ENCODE data around the gene TAB2. TPM values are rescaled to one million over a fixed set of nuclear protein-coding genes. Genes with fewer than 3 reads are reported as not detected.

Gene TAB2
- total RNA-seq (2014; rRNA removed; shearing (Covaris generic)), result 13.4 and 13.9 TPM in 2 replicates
- 5.8 and 7.5 TPM in 2 replicates for polyA plus RNA-seq (2014; cell fraction: nucleus; rRNA removed)

- no peak for DNase-seq (ENCODE audit: extremely low read depth, low read depth)
These were observed at the start of gene TAB2 for GRCh38 chr6:149317644-149318571. TAB2 (plus strand) TSS chr6:149317712; CDS start chr6:149369998, 52,286 bp downstream.

GRCh38 chr6:149268146-149268545, 49.4 kb upstream of the TAB2 start:
- no peak for DNase-seq (ENCODE audit: extremely low read depth, low read depth)

DNA sequence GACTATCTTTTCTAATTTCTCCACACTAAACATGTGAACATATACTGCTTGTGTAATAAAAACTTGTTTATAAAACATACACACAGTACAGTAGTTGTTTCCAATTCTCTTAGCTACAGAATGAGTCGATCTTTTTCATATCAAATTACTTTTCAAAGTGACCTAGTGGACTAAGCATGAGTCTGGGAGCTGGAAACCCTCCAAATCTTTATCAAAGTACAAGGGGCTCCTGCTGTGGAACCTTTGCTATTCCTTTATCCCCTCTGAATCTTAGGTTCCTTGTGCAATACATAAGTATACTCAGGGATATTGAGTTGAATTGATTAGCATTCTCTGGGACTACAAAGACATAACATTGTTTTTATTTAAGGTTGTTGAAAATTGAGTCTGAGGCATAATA, 48.7 kb upstream of the TAB2 start:
- no peak for DNase-seq (ENCODE audit: extremely low read depth, low read depth)

- no peak for DNase-seq (ENCODE audit: extremely low read depth, low read depth)
These were observed 46.9 kb upstream of the TAB2 start for GRCh38 chr6:149270616-149271015.

DNA sequence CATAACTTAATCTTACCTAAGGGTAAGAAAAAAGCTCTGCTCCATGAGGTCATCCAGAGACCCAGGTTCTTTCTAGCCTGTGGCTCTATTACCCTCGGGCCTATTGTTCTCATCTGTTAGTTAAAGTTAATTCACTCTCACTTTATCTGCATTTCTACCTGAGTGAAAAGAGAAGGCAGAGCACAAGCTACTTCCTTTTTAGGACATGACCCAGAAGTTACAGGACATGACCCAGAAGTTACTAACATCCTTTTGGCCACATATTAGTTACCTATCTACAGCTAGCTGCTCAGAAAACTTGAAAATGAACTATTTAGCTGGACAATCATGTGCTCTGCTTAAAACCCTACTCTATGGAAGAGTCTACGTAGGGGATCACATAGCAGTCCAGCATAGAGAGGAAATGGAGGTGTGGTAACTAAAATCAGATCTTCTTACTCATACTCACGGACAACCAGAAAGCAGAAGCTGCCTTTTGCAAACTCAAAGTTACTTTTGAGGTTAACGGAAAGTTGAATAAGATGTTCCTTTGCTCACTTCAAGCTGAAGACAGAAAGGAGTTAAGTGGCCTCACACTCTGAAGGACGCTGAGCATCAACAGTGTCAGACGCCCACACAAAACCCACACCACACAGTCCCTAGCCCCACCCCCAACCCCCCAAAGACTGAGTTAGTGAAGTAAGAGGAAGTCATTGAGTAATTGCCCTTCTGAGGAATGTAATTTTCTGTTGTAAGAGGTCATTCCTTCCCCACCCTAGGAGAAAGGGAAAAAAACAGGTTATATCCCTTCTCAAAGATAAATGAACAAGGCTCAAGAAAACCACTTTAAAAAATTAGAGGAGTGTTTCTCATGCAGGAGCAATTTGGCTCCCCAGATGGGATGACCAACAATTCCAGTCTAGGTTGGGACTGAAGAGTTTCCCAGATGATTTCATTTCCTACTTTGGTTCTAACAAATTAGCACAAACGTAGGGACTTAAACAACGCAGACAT, 45.9 kb upstream of the TAB2 start:
- DNase-seq (ENCODE audit: extremely low read depth, low read depth), result no peak

- DNase-seq (ENCODE audit: extremely low read depth, low read depth), result no peak
These were observed 44.2 kb upstream of the TAB2 start for GRCh38 chr6:149273318-149273717.

DNA sequence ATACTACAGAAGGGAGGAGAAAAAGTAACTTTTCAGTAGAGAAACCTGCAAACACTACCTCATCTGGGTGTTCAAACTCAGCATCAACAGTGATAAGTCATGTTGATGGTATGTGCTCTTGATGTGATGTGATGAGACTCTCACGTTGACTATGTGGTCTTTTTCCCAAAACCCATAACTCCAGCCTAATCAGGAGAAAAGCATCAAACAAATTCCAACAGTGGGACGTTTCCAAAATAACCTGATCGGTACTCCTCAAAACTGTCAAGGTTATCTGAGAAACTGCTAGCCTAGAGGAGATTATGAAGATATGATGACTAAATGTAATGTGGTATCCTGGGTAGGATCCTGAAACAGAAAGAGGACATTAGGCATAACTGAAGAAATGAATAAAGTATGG, 41.9 kb upstream of the TAB2 start:
- no peak for DNase-seq (ENCODE audit: extremely low read depth, low read depth)

GRCh38 chr6:149277621-149278020, 39.9 kb upstream of the TAB2 start:
- DNase-seq (ENCODE audit: extremely low read depth, low read depth), result no peak

- DNase-seq (ENCODE audit: extremely low read depth, low read depth), result no peak
These were observed 38.5 kb upstream of the TAB2 start for GRCh38 chr6:149278997-149279396.

GRCh38 chr6:149284904-149285303, 32.6 kb upstream of the TAB2 start:
- DNase-seq (ENCODE audit: extremely low read depth, low read depth), result no peak

GRCh38 chr6:149285626-149286025, 31.9 kb upstream of the TAB2 start:
- DNase-seq (ENCODE audit: extremely low read depth, low read depth), result no peak

- no peak for DNase-seq (ENCODE audit: extremely low read depth, low read depth)
These were observed 30.6 kb upstream of the TAB2 start for GRCh38 chr6:149286905-149287304.

DNA sequence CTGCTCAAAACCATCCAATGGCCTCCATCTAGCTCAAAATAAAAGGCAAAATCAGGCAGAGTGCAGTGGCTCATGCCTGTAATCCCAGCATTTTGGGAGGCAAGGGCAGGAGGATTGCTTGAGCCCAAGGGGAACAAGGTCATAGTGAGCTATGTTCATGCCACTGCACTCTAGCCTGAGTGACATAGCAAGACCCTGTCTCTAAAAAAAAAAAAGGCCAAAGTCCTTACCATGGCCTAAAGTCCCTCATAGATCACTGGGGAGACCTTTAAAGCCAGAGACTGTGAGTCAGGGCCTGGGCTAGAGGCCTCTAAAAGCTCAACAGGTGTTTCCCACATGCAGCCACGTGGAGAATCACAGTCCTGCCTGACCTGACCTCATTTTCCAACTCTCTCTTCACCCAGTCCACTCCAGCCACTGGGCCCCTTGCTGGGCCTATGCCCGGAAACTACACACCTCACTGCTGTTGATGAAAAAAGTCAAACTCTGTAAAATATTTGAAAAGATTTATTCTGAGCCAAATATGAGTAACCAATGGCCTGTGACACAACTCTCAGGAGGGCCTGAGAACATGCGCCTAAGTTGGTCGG, 28.2 kb upstream of the TAB2 start:
- no peak for DNase-seq (ENCODE audit: extremely low read depth, low read depth)

- DNase-seq (ENCODE audit: extremely low read depth, low read depth), result no peak
These were observed 27.5 kb upstream of the TAB2 start for GRCh38 chr6:149289966-149290365.

GRCh38 chr6:149293244-149293643, 24.3 kb upstream of the TAB2 start:
- no peak for DNase-seq (ENCODE audit: extremely low read depth, low read depth)

DNA sequence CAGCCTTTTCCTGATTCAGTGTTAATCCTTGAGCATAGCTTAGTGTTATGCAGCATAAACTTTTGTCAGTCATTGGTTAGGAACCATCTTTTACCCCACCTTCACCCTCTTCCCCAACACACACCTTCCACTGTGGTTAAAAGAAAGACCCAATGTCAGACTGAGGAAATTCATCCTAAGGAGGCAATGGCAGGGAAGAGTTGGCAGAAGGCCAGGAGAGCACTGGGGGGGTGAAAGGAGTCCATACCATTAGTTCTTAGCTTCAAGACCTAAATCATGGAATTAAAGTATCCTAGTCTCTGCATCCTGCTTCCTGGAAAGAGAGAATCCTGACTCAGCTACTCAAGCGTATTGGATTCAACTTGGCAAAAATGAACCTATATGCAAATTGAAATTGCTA, 16.9 kb upstream of the TAB2 start:
- no peak for DNase-seq (ENCODE audit: extremely low read depth, low read depth)

DNA sequence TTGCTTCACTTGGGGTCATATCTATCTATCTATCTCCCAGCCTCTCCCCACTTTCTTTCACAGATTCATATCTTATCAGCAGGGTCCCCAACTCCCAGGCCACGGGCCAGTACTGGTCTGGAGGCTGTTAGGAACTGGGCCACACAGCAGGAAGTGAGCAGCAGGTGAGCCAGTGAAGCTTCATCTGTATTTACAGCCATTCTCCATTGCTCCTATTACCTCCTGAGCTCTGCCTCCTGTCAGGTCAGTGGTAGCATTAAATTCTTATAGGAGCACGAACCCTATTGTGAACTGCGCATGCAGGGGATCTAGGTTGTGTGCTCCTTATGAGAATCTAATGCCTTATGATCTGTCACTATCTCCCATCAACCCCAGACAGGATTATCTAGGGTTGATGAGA, 14.8 kb upstream of the TAB2 start:
- no peak for DNase-seq (ENCODE audit: extremely low read depth, low read depth)

- no peak for DNase-seq (ENCODE audit: extremely low read depth, low read depth)
These were observed 14.0 kb upstream of the TAB2 start for GRCh38 chr6:149303468-149303867.

DNA sequence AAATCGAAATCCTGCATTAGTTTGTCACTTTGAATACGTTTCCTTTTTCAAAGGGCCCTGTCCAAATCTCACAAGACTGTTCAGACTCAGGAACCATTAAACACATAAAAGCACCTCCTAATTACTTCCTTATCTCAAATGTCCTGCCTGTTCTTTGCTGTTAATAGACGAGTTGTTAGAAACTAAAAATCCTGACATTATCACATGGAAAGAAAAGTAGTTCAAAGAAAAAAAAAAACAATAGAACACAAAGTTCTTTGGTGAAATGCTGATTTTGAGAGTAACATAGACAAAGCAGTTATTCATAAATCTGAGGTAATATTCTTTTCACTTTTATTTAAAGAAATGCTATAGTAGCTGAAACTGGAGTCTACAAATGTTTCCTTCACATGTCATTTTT, 12.1 kb upstream of the TAB2 start:
- DNase-seq (ENCODE audit: extremely low read depth, low read depth), result no peak

DNA sequence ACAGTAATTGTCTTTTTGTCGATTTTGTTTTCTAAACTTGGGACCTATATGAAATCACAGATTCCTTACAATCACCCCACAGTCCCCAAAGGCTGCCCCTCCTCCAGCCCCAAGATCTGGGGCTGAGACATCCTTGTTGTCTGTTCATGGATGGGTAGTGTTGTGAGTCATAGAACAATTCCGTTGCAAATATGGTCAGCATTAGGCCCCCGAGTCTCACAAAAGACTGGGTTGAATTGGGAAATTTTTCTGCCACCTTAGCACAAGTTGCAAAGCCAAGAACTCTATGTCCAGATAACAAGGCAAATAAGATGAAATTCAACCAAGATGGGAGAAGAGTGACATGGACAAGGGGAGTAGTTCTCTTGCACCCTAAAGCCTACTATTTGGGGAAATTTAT, 10.5 kb upstream of the TAB2 start:
- DNase-seq (ENCODE audit: extremely low read depth, low read depth), result no peak

DNA sequence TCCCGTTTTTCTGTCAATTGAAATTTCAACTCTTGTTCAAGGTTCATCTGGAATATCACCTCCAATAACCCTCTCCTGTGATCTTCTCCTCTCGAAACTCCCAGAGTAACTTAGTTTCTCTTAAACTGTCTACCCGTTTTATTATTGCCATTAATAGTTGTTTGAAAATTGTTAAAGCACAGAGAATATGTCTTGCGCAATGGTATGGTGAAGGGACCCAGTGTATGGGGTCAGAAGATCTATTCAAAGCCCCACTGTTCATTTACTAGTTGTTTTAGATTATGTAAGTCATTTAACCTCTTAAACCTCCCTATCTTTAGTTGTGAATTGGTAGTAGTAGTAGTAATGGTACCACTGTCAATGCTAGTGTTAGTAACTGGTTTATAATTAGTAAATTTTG, 6.2 kb upstream of the TAB2 start:
- DNase-seq (ENCODE audit: extremely low read depth, low read depth), result no peak
